CD4-positive, alpha-beta T cell treated with Interferon gamma for 1 hour (primary cell): Measurements from ENCODE around the gene TMEM14A.
"Not testable (repeated sequence)": the region's sequence is repeated elsewhere in the genome, so short reads cannot be mapped to it uniquely, and the experiment has no call there.

Source experiments
- DNase-seq: peaks from one replicate; pipeline ENCODE4 v3.0.0-alpha.2; 2020

Gene TMEM14A

DNA sequence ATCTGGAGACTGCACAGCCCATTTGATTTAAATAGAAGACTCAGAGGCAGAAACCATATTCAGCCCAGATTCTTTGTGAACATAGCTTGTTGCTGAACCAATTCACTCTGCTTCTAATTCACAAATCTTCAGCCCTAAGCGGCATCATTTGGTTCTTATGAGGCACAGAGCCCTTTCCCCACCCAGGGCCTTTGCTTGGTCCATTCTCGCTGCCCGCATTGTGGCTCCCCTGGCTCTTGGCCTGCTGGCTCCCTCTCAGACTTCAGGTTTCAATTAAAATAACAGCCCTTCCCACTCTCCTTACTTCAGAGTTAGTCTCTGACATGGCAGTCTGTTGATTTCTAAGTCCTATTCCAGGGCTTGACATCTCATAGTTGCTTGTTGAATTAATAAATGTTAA lies 9.4 kb upstream of the TMEM14A start:
- no peak for DNase-seq

DNA sequence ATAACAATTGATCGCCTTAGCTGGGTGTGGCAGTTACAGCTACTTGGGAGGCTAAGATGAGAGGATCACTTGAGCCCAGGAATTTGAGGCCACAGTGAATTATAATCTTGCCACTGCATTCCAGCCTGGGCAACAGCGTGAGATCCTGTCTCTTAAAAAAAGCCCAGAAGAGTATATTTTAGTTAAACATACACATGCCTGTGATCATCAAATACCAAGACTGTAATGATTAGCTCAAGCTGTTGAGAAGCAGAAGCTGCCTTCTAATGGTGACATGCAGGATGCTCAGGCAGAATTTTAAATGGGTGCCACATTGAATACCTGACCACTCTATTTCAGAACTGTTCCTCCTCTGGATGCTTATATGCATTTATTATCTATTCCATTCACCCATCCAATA lies 8.9 kb upstream of the TMEM14A start:
- no peak for DNase-seq

DNA sequence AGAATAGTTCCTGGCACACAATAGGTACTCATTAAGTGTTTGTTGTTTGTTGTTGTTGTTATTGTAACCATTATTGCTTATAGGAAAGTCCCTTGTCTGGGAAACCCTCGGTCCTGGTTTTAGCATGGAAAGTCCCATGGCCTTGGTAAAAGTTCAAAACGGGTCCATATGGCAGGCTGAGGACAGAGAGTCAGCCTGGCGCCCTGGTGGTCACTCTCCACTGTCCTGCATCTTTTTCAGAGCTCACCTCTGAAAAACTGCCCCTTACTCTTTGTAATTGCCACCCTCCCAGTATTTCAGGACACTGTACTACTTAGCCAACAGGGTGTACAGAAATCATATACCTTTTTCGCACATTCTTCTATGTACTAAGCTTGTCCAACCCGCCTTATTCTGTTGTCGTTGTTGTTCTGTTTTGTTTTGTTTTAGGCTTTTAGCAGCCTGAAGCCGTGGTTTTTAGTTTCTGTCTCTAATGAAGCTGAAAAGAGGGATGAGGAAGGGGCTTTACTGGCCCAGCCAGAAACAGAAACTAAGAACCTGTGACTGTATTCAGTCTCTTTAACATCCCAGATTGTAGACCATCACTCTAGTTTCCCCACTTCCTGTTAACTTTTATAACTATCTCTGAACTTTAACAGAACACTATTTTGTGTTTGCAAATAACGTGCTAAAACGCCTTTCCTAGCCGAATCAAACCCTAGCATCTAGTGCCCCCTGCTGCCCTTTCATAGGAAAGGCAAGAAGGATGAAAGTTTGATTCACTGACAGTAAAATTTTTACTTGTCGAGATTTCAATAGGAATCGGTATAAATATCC lies 7.6 kb upstream of the TMEM14A start:
- DNase-seq: peak; percentile 55

DNA sequence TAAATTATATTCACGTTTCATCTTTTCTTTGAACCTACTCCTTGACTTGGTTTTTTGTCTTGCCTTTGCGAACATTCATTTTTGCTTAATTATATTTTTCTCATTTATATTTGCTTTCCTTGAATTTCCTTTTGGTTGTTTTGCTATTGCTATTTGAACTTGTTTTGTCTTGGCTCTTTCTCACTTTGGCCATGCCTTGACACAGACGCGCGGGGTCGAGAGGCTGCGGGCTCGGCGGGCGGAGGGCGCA lies 7.1 kb upstream of the TMEM14A start:
- no peak for DNase-seq

DNA sequence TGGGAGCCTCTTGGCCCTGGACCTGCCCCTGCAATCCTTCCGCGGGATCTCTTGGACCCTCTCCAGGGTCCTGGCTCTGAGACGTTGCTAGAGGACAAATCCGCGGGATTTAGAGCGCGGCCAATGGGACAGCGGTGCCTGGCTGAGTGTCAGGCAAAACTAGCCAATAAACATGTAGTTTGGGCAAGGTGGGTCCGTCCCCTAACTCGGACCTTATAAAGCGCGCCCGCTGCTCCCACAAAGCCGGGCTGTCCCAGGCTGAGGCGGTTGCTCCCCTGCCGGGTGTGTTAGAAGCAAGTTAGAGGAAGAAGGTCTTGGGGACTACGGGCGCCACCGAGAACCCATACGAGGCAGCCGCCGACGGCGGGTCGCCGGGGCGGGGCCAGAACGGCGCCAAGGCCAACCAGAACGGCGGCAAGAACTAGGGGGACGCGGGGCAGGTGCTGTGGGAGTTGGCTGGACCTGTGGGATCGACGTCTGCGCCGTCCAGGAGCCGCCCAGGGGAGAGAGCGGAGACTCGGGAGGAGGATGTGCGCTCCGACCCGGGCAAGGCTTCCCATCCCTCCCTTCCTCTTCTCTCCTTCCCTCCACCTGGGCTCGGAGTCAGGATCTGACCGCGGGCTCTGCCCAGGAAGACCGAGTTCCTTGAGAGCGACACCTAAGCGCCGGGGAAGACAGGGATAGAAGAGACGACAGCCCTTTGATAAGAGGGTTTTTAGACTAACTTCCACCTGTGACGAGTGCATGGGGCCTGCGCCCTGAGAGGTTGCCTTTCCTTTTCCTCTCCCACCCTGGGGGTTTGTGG lies 6.5 kb upstream of the TMEM14A start:
- DNase-seq: peak; percentile 60

DNA sequence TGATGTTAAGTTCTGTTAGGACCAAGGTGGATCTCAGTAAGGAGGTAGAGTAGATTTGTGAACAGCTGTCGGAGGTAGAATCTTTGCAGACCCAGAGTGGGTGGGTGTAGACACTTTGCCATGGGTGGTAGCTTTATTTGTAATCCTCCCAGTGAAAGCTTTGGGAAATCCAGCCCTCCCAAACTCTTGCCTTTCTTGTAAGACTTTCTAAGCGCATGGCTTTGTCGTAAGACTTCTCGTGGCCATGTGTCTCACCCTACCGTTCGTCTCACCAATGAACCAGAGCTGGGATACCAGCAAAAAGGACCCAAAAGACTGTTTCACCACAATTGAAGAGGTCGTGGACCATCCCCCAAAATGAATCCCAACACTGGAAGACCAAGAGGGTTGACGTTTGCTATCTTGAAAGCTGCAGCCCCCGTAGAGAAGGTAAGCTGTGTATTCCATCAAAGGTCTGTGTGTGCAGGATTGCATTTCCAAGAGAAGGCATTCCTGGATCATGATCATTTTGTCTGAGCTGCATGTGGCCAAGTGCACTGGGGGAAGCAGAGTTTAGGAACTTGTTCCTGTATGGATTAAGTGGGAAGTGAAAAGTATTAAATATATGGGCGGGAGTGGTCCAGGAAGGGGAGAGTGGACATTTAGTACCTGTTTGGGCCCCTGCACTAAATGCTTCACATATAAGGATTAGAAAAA lies 5.8 kb upstream of the TMEM14A start:
- no peak for DNase-seq

DNA sequence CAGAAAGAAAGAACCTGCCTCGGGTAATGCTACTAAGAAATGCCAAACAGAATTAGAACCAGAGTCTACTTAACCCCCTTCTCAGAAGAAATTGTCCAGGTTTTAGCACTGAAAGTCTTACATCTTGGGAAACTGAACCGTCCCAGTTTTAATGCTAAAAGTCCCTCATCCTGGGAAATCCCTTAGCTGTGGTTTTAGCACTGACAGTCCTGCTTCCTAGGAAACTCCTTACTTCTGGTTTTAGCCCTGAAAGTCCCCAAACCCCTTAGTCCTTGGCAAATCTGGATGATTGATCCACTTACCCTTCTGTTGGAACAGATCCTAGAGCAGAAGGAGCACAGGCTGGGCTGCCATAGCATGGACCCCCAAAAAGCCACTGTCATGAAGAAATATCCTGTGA lies 4.8 kb upstream of the TMEM14A start:
- no peak for DNase-seq

DNA sequence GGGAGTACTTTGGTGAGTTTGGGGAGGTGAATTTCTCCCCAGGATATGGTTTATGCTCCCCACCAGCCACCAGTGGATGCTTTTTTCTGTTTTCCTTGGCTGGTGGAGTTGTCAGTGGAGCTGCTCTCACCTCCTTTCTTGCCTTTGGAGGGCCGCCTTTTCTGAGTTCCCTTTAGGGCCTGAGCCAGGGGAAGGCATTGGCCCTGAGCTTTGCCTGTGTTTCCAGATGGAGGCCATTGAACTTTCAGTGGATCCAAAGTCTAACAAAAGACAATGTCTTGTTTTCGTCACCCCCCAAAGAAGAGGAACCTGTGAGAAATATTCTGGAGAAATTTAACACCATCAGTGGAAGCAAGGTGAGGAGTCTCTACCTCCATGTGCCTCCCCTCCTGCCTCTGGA lies 4.4 kb upstream of the TMEM14A start:
- no peak for DNase-seq

DNA sequence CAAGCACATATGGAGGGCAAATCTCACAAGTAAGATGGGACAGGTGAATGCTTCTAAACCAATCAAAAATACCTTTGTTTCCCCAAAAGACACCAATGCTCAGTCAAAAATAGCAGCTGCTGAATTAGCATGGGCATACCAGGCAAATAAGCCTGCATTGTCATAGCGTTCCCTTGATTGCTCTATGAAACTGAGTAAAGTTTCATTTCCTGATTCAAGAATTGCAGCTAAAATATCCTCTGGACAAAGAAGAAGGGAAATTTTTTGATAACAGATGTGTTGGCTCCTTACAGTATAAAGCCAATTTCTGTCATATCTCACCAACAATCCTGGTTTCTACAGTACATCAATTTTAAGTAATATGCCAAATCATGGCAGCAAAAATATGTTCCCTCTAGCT lies 3.3 kb upstream of the TMEM14A start:
- no peak for DNase-seq

DNA sequence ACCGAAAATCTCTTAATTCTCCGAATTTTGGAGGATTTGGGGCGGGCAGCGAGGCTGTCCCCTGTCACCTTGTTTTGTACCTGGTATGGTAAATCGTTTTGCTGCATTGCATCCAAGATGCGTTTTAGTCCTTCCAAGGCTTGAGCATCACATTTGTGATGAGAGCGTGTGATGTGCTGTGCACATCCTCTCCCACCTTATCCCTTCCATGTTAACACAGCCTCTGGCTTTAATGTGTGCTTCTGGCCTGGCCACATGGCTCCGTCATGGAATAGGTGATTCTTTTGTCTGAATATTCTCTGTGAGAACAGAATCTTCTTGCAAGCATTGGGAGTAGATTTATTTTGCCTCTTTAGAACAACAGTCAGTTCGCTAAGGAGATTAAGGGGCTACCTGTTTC lies 763 bp downstream of the TMEM14A start:
- DNase-seq: no peak

DNA sequence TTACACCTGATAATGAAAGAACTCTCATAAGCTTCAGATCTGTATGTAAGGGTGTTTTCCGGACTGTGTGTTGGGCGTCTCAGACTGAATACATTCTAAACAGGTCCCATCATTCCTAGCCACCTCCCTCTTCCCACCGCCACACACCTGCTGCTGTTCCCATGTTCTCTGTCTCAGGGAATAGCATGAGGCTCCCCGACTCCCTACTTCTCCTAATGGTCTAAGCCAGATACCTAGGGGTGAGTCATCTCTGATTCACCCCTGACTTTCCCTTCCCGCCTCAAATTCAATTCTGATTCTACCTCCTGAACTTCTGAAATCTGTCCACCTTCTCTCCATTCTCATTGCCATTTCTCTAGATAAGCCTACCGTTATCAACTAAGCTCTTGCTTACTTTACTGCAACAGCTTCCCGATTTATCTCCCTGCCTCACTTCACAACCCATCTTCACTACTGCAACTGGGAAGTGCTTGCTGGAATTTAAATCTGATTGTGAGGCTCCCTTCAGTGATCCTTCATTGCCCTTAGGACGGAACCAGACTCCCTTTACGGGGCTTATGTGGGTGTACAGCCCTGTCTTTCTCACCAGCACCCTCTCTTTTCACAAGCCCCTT lies 1.6 kb downstream of the TMEM14A start:
- DNase-seq: no peak

DNA sequence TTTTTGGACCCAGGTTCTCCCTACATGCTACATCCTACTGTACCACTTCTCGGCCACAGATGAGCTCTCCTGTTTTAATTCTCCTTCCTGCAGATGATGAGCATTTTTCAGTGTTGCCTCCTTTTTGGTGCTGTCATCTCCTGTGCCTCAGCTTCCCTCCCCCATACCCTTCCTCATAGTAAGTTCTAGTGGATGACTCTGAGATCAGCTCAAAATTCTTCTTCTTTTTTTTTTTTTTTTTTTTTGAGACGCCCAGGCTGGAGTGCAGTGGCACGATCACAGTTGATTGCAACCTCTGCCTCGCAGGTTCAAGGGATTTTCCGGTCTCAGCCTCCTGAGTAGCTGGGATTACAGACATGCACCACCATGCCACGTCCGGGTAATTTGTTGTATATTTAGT lies 3.8 kb downstream of the TMEM14A start:
- no peak for DNase-seq

DNA sequence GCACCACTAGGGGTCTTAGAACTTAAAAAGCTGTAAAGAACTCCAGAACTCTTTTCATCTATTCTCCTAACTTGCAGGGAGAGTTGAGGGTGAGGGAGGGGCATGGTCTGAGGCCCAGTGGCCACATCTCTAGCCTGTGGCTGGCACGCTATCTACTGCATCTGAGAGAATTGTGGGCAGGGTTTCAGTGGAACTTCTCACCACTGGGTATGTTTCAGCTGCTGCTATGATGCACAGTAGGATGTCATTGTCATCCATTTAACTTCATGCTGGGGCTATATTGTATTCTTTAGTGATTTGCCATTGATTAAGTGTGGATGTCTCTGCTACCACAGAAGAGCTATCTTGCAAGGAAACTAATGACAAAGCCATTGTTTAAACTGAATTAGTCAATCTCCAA lies 4.5 kb downstream of the TMEM14A start:
- DNase-seq: no peak

DNA sequence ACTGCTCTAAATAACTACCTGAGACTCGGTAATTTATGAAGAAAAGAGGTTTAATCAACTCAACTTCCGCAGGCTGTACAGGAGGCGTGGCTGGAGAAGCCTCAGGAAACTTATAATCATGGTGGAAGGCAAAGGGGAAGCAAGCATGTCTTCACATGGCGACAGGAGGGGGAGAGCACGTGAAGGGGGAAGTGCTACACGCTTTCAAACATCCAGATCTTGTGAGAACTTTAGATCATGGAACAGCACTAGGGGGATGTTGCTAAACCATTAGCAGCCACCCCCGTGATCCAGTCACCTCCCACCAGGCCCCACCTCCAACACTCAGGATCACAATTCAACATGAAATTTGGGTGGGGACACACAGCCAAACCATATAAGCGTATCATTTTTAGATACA lies 5.7 kb downstream of the TMEM14A start:
- not testable (repeated sequence) for DNase-seq

DNA sequence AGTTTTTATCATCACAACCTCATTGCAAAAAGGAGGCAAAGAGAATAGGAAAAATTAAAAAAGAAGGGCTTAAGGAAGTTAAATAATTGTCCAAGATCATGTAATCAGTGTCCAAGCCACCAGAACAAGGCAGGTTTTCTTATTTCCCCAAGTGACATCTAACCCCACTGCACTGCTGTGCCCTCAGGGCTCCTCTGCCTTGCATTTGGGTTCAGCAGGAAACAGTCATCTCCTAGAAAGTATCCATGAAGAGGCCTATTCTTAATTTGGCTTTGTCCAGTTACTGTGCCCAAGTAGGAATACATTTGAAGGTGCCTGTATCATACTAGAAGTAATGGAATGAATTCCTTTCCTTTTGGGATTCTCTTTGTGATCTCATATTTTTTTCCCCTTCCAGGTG lies 10.5 kb downstream of the TMEM14A start:
- DNase-seq: no peak

DNA sequence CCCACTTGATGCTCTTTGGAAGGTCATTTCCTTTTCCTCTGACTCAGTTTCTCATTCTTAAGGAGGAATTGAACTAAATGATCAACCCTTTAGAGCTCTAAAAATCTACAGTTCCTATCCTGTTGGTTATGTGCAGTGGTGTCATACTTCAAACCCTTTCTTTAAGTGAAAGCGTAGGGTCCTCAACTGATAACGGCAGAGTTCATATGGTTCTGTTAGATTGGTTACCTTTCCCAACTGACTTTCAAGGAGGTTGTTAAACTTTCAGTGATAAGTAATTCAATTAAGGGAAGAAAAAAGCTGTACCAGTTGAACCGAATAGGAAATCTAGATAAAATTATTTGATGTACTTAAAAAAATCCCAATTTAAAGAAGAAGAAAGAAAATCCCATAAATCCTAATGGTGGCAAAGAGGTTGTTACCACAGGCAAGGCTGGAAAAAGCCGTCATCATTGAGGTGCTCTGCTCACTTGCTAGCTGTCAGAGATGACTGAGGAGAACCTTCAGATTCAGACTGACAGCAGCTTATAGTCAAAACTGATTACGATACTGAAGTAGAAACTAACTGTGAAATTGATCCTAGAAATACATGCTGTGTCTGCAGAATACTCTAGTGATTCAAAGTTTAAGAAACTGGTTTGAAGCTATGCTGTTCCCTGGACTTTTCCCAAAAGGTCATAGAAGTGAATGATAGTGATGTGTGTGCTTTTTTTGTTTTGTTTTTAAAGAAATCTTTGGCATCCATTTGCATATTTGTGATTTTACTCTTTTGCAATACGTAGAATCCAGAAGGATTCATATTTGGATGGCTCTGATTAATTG lies 16.2 kb downstream of the TMEM14A start:
- DNase-seq: no peak

DNA sequence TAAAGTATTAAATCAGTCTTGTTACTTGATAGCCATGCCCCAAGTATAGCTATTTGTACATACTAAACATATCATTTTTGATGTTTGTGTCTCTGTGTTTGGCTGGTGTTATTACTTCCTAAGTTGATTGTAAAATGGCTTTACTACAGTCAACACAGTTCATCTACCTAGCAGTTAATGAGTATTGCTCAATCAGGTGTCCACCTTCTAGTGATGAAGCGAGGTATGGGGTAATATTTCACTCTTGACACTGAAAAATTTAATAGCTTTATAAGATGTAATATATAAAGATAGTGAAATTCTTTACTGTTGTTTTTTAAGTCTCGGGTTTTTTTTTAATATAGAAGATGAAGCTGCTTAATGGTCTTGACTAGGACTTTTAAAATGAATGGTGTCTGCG lies 18.9 kb downstream of the TMEM14A start:
- no peak for DNase-seq

DNA sequence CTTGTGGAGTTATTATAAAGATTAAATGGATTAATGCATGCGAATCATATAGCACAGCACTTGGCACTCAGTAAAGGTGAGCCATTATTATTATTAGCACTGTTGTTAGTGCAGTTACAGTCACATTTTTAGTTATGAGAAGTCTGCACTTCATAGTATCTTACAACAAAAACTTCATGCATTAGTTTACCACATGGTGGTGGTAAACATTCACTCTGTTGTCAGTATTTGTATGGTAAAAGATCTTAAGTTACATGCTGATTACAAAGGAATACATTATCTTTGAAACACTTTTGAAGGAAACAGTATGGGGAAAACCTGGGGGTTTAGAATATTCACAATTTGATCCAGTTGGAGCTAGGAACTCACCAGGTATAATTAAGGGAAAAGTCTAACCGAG lies 20.8 kb downstream of the TMEM14A start:
- no peak for DNase-seq

DNA sequence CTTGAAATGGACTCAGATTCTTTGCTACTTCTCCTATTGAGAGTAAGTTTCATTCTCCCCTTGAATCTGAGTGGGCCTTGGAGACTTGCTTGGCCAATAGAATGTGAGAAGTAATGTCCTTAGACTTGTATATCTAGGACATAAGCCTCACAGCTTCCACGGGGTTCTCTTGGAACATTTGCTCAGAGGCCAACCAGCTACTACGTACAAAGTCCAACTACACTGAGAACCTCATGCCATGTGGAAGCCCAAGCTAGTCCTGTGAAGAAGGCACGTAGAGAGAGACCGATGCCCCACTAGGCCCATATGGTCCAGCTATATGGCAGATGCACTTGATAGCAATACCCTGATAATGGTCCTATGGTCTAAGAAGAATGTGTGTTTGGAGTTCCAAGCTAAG lies 22.9 kb downstream of the TMEM14A start:
- DNase-seq: no peak

DNA sequence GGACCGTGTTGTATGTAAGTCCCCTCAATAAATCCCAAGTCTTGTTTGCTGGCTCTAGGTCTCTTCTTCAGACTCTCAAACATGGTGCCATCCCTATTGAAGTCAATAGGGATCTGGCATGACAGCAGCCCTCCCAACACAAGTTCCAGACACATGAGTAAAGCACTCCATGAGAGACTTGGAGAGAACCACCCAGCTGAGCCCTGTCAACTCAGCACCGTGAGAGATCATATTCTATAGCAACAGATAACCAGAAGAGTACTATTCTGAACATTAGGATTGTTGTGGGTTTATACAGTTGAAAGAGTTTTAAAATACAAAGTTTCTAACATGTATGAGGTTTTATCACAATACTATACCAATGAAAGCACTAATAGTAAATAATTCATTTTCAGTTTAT lies 23.5 kb downstream of the TMEM14A start:
- DNase-seq: no peak

DNA sequence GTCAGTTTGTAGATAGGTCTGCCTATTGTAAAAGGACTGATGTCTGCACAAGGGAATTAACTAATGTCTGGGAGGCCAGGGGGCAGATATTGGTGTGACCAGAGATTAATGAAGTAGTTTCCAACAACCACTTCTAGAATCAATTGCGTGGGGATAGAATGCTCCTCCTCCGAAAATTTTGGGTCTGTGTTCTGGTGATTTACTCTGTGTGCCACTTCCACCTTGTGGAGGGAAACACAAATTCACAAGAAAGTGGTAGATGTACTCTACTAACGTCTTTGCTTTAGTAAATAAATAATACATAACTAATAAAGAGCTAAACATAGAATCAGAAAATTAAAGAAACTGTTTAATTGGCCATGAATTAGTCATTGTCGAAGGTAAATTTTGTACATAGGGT lies 25.5 kb downstream of the TMEM14A start:
- DNase-seq: no peak

DNA sequence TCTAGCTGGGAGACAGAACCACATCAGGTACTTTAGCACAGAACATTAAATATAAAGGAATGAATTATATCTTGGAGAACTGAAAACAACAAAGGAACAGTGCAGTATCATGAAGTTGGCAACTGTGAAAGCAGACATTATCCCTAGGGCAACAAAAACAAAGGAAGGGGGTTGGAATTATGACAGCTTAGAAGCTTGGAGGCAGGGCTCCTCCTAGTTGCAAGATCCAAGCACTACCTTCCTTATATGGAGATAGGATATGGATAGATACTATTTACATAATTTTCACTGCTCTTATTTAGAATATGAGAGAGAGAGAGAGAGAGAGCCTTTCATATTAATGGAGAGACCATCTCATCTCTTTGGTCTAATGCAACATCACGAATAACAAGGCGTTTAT lies 27.0 kb downstream of the TMEM14A start:
- no peak for DNase-seq

DNA sequence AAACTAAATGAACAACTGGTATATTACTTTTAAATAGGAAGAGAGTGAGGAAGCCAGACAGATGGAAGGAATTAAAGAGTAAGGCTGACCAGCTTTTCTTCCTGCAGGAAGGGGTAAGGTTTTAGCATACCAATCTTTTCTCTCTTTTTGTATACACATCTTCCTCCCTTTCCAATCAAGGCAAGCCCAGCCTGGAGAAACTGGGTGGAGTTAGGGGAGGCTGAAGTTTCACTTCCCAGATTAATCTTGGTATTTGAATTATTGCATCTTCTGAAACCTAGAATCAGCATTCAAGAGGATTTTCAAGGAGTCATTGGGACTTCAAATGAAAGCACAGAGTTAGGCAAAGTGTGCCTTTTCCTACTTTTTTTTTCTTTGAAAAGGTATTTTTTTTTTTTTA lies 33.1 kb downstream of the TMEM14A start:
- DNase-seq: no peak
